ENCODE results near the gene MED27.
A peak's percentile ranks its signal among the peaks of the same experiment; 100 is the strongest.

MED27 gene

DNA sequence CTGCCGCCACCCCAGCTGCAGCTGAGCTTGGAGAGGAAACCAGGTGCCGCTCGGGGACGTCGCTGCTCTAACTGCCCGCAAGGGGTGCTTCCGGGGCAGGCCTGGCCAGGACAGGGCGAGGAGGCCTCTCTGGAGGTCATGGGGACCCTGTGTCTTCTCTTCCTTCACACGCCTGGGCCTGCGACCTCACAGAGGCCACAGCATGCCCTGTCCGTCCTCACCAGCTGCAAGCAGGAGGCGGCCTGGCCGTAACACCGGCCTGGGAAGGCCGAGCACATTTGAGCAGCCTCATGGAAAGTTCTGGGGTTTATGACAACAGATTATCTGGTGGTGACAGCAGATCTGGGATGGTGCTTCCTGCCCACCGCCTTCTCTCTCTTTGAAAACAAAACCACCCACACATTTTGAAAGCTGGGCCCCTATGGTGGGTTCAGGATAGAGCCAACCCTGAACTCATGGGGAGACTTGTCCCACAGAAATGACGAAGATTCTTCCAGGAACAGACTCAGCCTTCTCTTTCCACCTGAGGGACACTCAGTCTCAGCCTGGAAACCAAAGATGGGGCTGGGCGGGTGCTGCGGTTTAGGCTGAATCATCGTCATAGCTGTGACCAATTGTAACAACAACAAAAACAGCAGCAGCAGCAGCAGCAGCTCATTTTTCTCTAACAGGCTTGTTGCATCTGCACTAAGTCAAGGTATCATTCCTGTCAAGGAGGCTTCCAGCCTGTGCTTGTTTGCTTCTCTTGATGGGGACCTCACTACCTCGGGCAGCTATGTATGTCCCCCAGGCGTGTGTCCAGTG, 240.2 kb downstream of the MED27 start (continued):
- TF ChIP-seq ZFHX2 (tag by site-specific recombination; conservative IDR thresholded peaks at IDR 0.05) (0 out of 2 replicates have a peak, but pooled peaks have one; percentile 9), YY2 (tag by site-specific recombination; IDR thresholded peaks at IDR 0.05) (no peak), ZSCAN23 (tag by site-specific recombination; IDR thresholded peaks at IDR 0.05) (no peak), ZBTB21 (tag by site-specific recombination; IDR thresholded peaks at IDR 0.05) (no peak)
- TF ChIP-seq, protein P1, sequence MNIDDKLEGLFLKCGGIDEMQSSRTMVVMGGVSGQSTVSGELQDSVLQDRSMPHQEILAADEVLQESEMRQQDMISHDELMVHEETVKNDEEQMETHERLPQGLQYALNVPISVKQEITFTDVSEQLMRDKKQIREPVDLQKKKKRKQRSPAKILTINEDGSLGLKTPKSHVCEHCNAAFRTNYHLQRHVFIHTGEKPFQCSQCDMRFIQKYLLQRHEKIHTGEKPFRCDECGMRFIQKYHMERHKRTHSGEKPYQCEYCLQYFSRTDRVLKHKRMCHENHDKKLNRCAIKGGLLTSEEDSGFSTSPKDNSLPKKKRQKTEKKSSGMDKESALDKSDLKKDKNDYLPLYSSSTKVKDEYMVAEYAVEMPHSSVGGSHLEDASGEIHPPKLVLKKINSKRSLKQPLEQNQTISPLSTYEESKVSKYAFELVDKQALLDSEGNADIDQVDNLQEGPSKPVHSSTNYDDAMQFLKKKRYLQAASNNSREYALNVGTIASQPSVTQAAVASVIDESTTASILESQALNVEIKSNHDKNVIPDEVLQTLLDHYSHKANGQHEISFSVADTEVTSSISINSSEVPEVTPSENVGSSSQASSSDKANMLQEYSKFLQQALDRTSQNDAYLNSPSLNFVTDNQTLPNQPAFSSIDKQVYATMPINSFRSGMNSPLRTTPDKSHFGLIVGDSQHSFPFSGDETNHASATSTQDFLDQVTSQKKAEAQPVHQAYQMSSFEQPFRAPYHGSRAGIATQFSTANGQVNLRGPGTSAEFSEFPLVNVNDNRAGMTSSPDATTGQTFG (tag by site-specific recombination; IDR thresholded peaks at IDR 0.05; ENCODE audit: borderline replicate concordance): no peak
- TF ChIP-seq, protein P2, sequence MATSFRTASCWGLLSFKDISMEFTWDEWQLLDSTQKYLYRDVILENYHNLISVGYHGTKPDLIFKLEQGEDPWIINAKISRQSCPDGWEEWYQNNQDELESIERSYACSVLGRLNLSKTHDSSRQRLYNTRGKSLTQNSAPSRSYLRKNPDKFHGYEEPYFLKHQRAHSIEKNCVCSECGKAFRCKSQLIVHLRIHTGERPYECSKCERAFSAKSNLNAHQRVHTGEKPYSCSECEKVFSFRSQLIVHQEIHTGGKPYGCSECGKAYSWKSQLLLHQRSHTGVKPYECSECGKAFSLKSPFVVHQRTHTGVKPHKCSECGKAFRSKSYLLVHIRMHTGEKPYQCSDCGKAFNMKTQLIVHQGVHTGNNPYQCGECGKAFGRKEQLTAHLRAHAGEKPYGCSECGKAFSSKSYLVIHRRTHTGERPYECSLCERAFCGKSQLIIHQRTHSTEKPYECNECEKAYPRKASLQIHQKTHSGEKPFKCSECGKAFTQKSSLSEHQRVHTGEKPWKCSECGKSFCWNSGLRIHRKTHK (tag by site-specific recombination; IDR thresholded peaks at IDR 0.05): no peak
- TF ChIP-seq, protein P3, sequence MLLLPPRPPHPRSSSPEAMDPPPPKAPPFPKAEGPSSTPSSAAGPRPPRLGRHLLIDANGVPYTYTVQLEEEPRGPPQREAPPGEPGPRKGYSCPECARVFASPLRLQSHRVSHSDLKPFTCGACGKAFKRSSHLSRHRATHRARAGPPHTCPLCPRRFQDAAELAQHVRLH (tag by site-specific recombination; IDR thresholded peaks at IDR 0.05): peak; percentile 82

DNA sequence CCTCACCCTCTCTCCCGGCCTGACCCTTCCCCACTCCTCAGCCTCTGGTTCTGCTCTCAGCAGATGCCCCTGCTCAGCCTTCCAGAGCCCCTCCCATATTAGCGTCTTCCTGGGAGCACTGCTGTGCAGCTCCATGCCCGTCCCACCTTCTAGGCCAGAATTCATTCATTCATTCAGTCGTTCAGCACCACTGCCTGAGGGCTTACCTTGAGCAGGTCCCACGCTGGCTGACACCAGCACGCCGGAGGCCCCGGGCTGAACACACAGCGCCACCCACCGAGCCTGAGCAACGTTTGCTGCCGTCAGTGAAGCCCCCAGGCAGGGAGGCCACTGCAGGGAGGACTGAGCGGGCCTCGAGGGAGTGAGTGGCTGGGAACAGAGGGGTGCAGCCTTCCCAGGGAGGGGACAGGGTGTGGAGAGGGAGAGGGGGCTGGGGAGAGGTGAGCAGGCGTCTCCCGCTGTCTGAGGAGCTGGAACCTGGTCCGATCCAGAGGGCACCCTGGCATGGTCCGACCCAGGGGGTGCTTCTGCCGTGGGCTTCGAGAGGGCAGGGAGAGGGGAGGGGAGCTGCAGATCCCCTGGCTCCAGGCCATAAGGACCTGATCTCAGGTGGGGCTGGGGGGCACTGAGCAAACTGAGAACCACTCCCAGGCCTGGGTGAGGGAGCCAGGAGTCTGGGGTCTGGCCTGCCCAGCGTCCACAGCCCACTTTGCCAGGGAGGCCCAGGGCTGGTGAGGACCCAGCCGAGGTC, 241.0 kb downstream of the MED27 start:
- ChIA-PET CTCF (interaction anchor here (0.6 to 2.0 kb wide), 4 partner anchors 115 to 884 kb away, joined by 3 to 9 read pairs (median 4); no protein-coding TSS in a partner anchor), POLR2A (interaction anchor here (1.2 kb wide), 1 partner anchor 47 kb away, joined by 3 read pairs; no protein-coding TSS in a partner anchor)
- Histone ChIP-seq H3K36me3 (ENCODE audit: control insufficient read depth in 2 of 2, insufficient read depth in 1 of 2, low read length in 2 of 2) (no peaks in the 10 kb centered on the region), H3K4me3 (ENCODE audit: low read depth, low read length) (no peak overlapping the region), H3K9me3 (ENCODE audit: control insufficient read depth, insufficient read depth, low read depth, low read length) (no peaks in the 10 kb centered on the region), H3K4me1 (ENCODE audit: control insufficient read depth, insufficient read depth, low read length) (no peaks in the 10 kb centered on the region; the same call in 1 of the 2 replicates), H3K27ac (ENCODE audit: extremely low read depth, low read depth, low read length) (no peak overlapping the region)
- TF ChIP-seq, protein P4, sequence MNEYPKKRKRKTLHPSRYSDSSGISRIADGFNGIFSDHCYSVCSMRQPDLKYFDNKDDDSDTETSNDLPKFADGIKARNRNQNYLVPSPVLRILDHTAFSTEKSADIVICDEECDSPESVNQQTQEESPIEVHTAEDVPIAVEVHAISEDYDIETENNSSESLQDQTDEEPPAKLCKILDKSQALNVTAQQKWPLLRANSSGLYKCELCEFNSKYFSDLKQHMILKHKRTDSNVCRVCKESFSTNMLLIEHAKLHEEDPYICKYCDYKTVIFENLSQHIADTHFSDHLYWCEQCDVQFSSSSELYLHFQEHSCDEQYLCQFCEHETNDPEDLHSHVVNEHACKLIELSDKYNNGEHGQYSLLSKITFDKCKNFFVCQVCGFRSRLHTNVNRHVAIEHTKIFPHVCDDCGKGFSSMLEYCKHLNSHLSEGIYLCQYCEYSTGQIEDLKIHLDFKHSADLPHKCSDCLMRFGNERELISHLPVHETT (tag by site-specific recombination; IDR thresholded peaks at IDR 0.05): no peak
- TF ChIP-seq ZNF24 (tag by site-specific recombination; IDR thresholded peaks at IDR 0.05) (0 out of 2 replicates have a peak, but pooled peaks have one; percentile 26), ZFHX2 (tag by site-specific recombination; conservative IDR thresholded peaks at IDR 0.05) (no peak), HOXD13 (CRISPR knock-in tag; IDR thresholded peaks at IDR 0.05; ENCODE audit: borderline replicate concordance) (no peak), ZNF211 (tag by site-specific recombination; IDR thresholded peaks at IDR 0.05; ENCODE audit: low read depth) (no peak), ZNF37A (tag by site-specific recombination; IDR thresholded peaks at IDR 0.05) (no peak), ZNF701 (tag by site-specific recombination; IDR thresholded peaks at IDR 0.05) (no peak), ZNF155 (tag by site-specific recombination; IDR thresholded peaks at IDR 0.05) (no peak), ZIC2 (tag by site-specific recombination; IDR thresholded peaks at IDR 0.05) (peak; percentile 90)
- TF ChIP-seq, protein P5, sequence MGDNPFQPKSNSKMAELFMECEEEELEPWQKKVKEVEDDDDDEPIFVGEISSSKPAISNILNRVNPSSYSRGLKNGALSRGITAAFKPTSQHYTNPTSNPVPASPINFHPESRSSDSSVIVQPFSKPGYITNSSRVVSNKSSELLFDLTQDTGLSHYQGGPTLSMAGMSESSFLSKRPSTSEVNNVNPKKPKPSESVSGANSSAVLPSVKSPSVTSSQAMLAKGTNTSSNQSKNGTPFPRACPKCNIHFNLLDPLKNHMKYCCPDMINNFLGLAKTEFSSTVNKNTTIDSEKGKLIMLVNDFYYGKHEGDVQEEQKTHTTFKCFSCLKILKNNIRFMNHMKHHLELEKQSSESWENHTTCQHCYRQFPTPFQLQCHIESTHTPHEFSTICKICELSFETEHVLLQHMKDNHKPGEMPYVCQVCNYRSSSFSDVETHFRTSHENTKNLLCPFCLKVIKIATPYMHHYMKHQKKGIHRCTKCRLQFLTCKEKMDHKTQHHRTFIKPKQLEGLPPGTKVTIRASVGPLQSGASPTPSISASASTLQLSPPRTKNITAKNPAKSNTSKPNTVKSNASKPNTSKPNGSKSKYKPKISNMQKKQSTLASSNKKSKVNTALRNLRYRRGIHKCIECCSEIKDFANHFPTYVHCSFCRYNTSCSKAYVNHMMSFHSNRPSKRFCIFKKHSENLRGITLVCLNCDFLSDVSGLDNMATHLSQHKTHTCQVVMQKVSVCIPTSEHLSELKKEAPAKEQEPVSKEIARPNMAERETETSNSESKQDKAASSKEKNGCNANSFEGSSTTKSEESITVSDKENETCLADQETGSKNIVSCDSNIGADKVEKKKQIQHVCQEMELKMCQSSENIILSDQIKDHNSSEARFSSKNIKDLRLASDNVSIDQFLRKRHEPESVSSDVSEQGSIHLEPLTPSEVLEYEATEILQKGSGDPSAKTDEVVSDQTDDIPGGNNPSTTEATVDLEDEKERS (tag by site-specific recombination; IDR thresholded peaks at IDR 0.05): no peak
- TF ChIP-seq, protein P6, sequence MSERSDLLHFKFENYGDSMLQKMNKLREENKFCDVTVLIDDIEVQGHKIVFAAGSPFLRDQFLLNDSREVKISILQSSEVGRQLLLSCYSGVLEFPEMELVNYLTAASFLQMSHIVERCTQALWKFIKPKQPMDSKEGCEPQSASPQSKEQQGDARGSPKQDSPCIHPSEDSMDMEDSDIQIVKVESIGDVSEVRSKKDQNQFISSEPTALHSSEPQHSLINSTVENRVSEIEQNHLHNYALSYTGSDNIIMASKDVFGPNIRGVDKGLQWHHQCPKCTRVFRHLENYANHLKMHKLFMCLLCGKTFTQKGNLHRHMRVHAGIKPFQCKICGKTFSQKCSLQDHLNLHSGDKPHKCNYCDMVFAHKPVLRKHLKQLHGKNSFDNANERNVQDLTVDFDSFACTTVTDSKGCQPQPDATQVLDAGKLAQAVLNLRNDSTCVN (tag by site-specific recombination; optimal IDR thresholded peaks at IDR 0.05): no peak

All from HEK293 (cell line).